ENCODE results near the gene SDR9C7. TPM values are rescaled to one million over a fixed set of nuclear protein-coding genes. Genes with fewer than 3 reads are reported as not detected.
"Not testable (repeated sequence)": the region's sequence is repeated elsewhere in the genome, so short reads cannot be mapped to it uniquely, and the experiment has no call there.

The SDR9C7 gene
- total RNA-seq, 1 experiment from 2014 or later, result 0.28 TPM

DNA sequence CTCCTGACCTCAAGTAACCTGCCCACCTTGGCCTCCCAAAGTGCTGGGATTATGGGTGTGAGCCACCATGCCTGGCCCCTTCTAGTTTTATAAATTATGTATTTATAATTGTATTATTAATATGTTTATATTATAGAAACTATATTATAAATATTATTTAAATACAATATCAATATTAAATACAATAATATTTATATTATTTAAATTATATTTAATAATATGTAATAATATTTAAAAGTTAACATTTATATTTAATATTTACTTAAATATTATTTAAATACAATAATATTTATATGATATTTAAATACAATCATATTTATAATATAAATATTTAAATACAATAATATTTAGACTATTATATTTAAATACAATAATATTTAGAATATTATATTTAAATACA, 20.0 kb downstream of the SDR9C7 start:
- Histone ChIP-seq H3K4me3 (ENCODE audit: insufficient read depth, low read depth, low read length) (no peak overlapping the region), H3K27me3 (ENCODE audit: control insufficient read depth, insufficient read depth, low read length) (no peaks in the 10 kb centered on the region), H3K36me3 (replicated peaks; ENCODE audit: control insufficient read depth, insufficient read depth, low read length) (no peaks in the 10 kb centered on the region)
- no peak for DNase-seq

DNA sequence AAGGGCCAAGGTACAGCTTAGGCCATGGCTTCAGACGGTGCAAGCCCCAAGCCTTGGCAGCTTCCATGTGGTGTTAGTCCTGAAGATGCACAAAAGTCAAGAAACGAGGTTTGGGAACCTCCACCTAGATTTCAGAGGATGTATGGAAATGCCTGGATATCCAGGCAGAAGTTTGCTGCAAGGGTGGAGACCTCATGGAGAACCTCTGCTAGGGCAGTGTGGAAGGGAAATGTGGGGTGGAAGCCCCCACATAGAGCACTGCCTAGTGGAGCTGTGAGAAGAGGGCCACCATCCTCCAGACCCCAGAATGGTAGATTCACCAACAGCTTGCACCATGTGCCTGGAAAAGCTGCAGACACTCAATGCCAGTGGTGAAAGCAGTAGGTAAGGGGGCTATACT, 24.8 kb downstream of the SDR9C7 start:
- H3K36me3 ChIP-seq (replicated peaks; ENCODE audit: control insufficient read depth, insufficient read depth, low read length); H3K27me3 ChIP-seq (ENCODE audit: control insufficient read depth, insufficient read depth, low read length); DNase-seq; H3K4me3 ChIP-seq (ENCODE audit: insufficient read depth, low read depth, low read length): not testable (repeated sequence)

DNA sequence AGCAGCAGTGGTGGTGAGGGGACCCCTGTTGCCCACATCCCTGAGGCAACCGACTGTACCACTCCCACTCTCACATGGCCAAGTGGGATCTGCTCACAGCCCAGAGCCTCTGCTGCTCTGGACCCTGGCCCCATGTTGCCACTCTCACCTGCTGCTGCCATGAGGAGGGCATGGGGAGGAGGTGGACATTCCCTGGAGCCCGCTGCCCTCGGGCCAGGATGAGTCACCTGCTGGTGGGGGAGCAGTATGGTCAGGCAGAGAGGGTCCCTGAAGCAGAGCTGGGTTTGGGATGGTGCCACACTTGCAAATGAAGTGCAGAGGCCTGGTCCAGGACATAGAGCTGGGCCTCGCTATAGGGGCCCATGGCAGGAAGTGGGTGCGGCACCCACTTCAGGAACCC, 26.1 kb downstream of the SDR9C7 start:
- Histone ChIP-seq H3K4me3 (ENCODE audit: insufficient read depth, low read depth, low read length) (no peak overlapping the region), H3K36me3 (replicated peaks; ENCODE audit: control insufficient read depth, insufficient read depth, low read length) (no peaks in the 10 kb centered on the region), H3K27me3 (ENCODE audit: control insufficient read depth, insufficient read depth, low read length) (no peaks in the 10 kb centered on the region)
- DNase-seq, result no peak

DNA sequence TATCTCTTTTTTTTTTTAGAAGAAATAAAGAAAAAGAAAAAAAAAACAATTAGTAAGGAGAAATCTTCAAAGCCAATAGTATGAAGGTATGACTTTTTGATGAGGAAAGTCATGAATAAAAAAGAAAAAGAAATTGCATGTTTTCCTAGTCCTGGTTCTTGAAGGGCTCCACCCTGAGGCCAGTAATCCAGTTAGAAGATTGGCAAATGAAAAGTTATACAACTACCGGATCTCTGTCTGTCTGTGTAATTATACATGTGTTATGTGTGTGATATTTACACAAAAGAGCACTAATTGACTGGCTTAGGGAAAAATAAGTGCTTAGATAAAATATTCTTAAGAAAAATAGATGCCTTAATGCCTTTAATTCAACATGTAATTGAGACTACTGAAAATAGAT, 28.4 kb downstream of the SDR9C7 start:
- no peaks in the 10 kb centered on the region for H3K36me3 ChIP-seq (replicated peaks; ENCODE audit: control insufficient read depth, insufficient read depth, low read length)
- DNase-seq, result no peak

DNA sequence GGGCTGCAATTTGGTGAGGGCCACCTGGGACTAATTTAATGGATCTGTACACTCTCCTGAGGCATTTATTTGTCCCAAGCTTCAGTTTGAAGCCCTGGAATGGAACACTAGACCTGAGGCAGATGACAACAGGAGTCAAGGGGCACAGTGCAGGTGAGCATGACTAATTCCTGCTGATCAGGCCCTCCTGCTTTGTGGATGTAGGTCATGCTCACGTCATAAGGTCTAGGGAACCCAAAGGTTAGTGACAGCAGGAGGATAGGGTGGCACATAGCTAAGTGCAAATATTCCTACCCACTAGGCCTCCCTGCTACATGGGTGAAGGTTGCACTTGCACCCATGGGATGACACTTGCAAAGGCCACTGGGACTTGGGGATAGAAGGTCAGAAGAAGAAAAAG, 30.8 kb downstream of the SDR9C7 start:
- no peaks in the 10 kb centered on the region for H3K36me3 ChIP-seq (replicated peaks; ENCODE audit: control insufficient read depth, insufficient read depth, low read length)
- no peaks in the 10 kb centered on the region for H3K27me3 ChIP-seq (ENCODE audit: control insufficient read depth, insufficient read depth, low read length)
- no peak for DNase-seq
- H3K4me3 ChIP-seq (ENCODE audit: insufficient read depth, low read depth, low read length), result no peak overlapping the region

More for the DNA sequence above, 28.4 kb downstream of the SDR9C7 start:
- Histone ChIP-seq H3K27me3 (ENCODE audit: control insufficient read depth, insufficient read depth, low read length) (no peaks in the 10 kb centered on the region), H3K4me3 (ENCODE audit: insufficient read depth, low read depth, low read length) (no peak overlapping the region)

DNA sequence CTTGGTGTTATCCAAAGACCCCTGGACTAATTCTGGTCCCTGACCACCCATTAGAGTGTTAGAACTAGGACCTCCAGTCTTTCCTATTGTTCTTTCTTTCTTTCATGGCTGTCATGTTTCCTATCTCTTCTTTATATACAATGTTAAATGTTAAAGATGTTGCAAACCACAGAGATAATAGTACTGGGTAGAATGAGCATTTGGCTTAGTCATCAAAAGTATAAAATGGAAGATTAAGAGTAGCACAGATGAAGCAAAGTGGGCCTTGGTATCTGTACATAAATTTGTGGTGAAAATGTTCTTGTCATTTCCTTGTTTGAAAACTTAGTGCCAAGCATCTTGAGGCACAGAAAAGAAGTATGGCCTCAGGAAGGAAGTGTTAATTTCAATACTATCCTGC, 32.9 kb downstream of the SDR9C7 start:
- not testable (repeated sequence) for H3K27me3 ChIP-seq (ENCODE audit: control insufficient read depth, insufficient read depth, low read length)

DNA sequence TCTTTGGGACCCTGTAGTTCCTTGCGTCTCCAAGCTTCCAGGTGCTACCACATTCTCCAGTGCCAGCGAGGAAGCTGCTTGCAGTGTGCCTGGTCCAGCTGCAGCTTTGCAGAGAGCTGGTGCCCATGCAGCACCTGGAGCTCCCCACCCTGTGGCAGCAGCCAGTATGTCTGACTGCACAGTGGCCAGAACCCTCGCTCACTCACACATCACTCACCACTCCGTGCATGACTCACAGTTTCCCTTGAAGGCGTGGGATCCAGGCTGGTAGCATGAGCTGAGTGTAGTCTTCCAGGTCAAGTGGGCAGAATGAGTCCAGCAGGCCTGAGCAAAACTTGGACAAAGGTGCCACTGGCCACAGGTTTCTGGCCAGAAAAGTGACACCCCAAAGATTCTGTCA, 33.6 kb downstream of the SDR9C7 start:
- Histone ChIP-seq H3K4me3 (ENCODE audit: insufficient read depth, low read depth, low read length) (no peak overlapping the region), H3K27me3 (ENCODE audit: control insufficient read depth, insufficient read depth, low read length) (no peaks in the 10 kb centered on the region), H3K36me3 (replicated peaks; ENCODE audit: control insufficient read depth, insufficient read depth, low read length) (no peaks in the 10 kb centered on the region)
- no peak for DNase-seq

More for the DNA sequence above, 32.9 kb downstream of the SDR9C7 start:
- DNase-seq; H3K36me3 ChIP-seq (replicated peaks; ENCODE audit: control insufficient read depth, insufficient read depth, low read length); H3K4me3 ChIP-seq (ENCODE audit: insufficient read depth, low read depth, low read length): not testable (repeated sequence)

DNA sequence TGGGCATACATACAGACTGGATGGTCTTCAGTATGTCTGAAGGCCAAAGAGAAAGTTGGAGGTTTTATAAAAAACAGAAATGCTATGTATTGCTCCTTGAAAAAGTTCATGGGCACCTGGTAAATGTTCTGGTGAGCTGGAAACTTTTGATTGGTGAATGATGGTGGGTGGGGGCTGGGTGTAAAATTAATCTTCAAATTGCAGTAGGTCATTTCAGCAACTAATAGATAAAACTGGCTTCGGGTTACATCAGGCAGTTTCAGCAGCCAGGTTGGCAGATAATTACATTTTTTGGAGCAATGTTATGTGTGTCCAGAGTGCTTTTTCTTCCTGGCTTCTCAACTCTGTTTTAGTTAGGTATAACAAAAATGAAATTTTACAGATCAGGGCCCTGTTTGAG, 35.3 kb downstream of the SDR9C7 start:
- Histone ChIP-seq H3K27me3 (ENCODE audit: control insufficient read depth, insufficient read depth, low read length) (no peaks in the 10 kb centered on the region), H3K36me3 (replicated peaks; ENCODE audit: control insufficient read depth, insufficient read depth, low read length) (no peaks in the 10 kb centered on the region), H3K4me3 (ENCODE audit: insufficient read depth, low read depth, low read length) (no peak overlapping the region)
- no peak for DNase-seq

DNA sequence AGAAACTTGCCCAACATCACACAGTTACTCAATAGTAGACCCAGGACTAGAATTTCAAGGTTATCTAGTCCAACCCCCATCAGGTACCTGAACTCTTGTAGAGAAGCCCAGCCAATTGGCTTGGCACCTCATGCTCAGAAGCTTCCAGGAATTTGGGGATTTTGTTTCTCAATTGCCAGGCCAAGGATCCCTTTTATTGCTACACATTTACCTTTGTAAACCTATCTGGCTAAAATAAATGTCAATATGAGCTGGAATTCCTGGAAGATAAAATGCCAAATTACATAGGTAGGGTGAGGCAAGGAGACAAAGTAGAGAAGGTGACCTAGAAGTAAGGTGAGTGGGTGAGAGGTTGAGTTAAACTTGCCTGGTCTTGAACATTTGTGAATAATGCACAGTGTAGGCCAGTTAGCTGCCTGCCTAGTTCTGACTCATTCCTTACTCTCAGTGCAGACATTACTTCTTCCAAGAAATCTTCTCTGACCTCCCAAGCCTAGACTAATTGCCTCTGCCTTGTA, 36.3 kb downstream of the SDR9C7 start:
- DNase-seq, result no peak
- Histone ChIP-seq H3K27me3 (ENCODE audit: control insufficient read depth, insufficient read depth, low read length) (no peaks in the 10 kb centered on the region), H3K4me3 (ENCODE audit: insufficient read depth, low read depth, low read length) (no peak overlapping the region), H3K36me3 (replicated peaks; ENCODE audit: control insufficient read depth, insufficient read depth, low read length) (no peaks in the 10 kb centered on the region)

DNA sequence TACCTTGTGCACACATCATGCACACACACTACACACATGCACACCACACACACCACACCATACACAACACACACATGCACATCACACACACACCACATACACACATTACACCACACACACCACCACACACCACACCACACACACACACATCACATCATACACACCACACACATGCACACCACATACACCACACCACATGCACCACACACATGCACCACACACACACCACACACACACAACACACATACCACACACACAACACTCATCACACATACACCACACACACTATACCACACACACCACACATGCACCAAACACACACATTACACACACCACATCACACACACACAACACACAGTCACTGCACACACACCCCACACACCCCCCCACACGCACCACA, 38.1 kb downstream of the SDR9C7 start:
- Histone ChIP-seq H3K27me3 (ENCODE audit: control insufficient read depth, insufficient read depth, low read length) (no peaks in the 10 kb centered on the region), H3K36me3 (replicated peaks; ENCODE audit: control insufficient read depth, insufficient read depth, low read length) (no peaks in the 10 kb centered on the region), H3K4me3 (ENCODE audit: insufficient read depth, low read depth, low read length) (no peak overlapping the region)
- no peak for DNase-seq

DNA sequence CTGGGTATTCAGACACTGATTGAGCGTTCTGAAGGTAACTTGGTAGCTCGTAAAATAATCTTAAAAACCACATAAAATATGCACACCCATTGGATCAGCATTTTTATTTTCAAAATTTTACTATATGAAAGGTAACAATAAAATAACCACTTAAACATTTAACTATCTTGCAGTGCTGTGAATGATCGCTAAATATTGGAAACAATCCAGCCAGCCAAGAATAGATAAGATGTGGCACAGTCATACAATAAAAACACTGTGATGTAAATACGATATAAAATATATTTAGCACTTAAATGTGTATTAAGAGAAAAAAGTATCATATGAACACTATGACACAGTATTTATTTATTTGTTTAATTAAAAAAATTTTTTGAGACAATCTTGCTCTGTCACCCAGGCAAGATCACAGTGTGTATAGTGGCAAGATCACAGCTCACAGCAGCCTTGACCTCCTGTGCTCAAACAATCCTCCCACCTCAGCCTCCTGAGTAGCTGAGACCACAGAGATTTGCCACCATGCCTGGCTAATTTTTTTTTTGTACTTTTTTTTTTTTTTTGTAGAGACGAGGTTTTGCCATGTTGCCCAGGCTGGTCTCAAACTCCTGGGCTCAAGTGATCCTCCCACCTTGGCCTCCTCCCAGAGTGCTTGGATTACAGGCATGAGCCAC, 39.4 kb downstream of the SDR9C7 start:
- DNase-seq, result no peak
- Histone ChIP-seq H3K27me3 (ENCODE audit: control insufficient read depth, insufficient read depth, low read length) (no peaks in the 10 kb centered on the region), H3K36me3 (replicated peaks; ENCODE audit: control insufficient read depth, insufficient read depth, low read length) (no peaks in the 10 kb centered on the region), H3K4me3 (ENCODE audit: insufficient read depth, low read depth, low read length) (no peak overlapping the region)

DNA sequence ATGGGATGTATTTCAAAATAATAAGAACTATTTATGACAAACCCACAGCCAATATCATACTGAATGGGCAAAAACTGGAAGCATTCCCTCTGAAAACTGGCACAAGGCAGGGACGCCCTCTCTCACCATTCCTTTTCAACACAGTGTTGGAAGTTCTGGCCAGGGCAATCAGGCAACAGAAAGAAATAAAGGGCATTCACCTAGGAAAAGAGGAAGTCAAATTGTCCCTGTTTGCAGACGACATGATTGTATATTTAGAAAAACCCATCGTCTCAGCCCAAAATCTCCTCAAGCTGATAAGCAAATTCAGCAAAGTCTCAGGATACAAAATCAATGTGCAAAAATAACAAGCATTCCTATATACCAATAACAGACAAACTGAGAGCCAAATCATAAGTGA, 42.3 kb downstream of the SDR9C7 start:
- not testable (repeated sequence) for H3K36me3 ChIP-seq (replicated peaks; ENCODE audit: control insufficient read depth, insufficient read depth, low read length); H3K4me3 ChIP-seq (ENCODE audit: insufficient read depth, low read depth, low read length); DNase-seq; H3K27me3 ChIP-seq (ENCODE audit: control insufficient read depth, insufficient read depth, low read length)

DNA sequence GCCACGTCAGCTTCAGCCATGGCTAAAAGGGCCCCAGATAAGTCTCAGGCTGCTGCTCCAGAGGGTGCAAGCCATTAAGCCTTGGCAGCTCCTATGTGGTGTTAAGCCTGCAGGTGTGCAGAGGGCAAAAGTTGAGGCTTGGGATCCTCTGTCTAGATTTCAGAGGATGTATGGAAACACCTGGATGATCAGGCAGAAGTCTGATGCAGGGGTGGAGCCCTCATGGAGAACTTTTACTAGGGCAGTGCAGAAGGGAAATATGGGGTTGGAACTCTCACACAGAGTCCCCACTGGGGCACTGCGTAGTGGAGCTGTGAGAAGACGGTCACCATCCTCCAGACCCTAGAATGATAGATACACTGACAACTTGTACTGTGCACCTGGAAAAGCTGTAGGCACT, 47.9 kb downstream of the SDR9C7 start:
- Histone ChIP-seq H3K27me3 (ENCODE audit: control insufficient read depth, insufficient read depth, low read length) (no peaks in the 10 kb centered on the region), H3K36me3 (replicated peaks; ENCODE audit: control insufficient read depth, insufficient read depth, low read length) (no peaks in the 10 kb centered on the region)

DNA sequence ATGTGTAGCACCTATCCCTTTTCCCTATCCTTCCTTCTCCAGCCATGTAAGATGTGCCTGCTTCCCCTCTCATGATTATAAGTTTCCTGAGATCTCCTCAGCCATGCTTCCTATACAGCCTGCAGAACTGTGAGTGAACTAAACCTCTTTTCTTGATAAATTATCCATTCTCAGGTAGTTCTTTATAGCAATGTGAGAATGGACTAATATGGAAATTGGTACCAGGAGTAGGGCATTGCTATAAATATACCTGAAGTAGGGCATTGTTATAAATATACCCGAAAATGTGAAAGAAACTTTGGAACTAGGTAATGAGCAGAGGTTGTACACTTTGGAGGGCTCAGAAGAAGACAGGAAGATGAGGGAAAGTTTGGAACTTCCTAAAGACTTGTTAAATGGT, 48.9 kb downstream of the SDR9C7 start:
- DNase-seq, result no peak
- H3K36me3 ChIP-seq (replicated peaks; ENCODE audit: control insufficient read depth, insufficient read depth, low read length), result no peaks in the 10 kb centered on the region
- no peaks in the 10 kb centered on the region for H3K27me3 ChIP-seq (ENCODE audit: control insufficient read depth, insufficient read depth, low read length)
- H3K4me3 ChIP-seq (ENCODE audit: insufficient read depth, low read depth, low read length), result no peak overlapping the region

More for the DNA sequence above, 47.9 kb downstream of the SDR9C7 start:
- DNase-seq, result no peak
- no peak overlapping the region for H3K4me3 ChIP-seq (ENCODE audit: insufficient read depth, low read depth, low read length)

DNA sequence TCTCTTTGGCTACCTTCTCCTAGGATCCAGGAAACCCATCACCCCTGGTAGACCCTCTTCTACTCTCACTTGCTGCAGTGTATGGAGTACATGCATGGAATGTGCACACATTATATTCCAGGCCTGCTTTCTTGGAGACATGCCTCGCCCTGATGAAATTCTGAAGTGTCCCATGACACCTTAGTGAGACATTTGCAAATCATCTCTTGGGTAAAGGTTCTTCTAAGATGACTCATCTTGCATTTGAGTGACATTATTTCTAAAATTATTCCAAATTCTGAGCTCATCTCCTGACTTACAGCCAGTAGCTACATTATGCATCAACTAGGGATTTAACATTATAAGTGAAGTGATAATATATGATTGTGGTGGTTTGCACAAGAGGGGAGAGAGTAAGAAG, 49.8 kb downstream of the SDR9C7 start:
- Histone ChIP-seq H3K36me3 (replicated peaks; ENCODE audit: control insufficient read depth, insufficient read depth, low read length) (no peaks in the 10 kb centered on the region), H3K4me3 (ENCODE audit: insufficient read depth, low read depth, low read length) (no peak overlapping the region), H3K27me3 (ENCODE audit: control insufficient read depth, insufficient read depth, low read length) (no peaks in the 10 kb centered on the region)
- DNase-seq, result no peak

DNA sequence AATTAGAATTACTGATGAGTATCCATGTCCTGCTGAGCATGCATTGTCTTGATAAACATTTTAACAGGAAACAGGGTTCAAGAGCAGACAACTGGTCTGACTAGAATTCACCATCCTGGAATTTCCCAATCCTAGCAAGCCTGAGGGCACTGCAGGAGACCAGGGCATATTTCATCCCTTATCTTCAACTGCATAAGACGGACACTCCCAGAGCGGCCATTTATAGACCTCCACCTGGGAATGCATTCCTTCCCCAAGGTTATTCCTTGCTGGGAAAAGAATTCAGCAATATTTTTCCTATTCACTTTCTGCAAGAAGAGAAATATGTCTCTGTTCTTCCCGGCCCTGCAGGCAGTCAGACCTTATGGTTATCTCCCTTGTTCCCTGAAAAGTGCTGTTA, 51.8 kb downstream of the SDR9C7 start:
- not testable (repeated sequence) for H3K27me3 ChIP-seq (ENCODE audit: control insufficient read depth, insufficient read depth, low read length); H3K36me3 ChIP-seq (replicated peaks; ENCODE audit: control insufficient read depth, insufficient read depth, low read length); DNase-seq; H3K4me3 ChIP-seq (ENCODE audit: insufficient read depth, low read depth, low read length)
